Skeletal muscle tissue (tissue), 4 donors: Measurements from ENCODE around the gene SNCAIP. TPM values are rescaled to one million over a fixed set of nuclear protein-coding genes. Genes with fewer than 3 reads are reported as not detected.

ENCODE experiments used
- H3K27ac ChIP-seq: one replicate; pipeline ENCODE4 v1.7.0; 2013; ENCODE audit warnings: mild to moderate bottlenecking, low read depth, low read length, inconsistent platforms
- H3K27me3 ChIP-seq, 3 donors: one replicate each; pipeline ENCODE4 v1.7.0; 2013; ENCODE audit warnings: low read length in 3 of 3; ENCODE audit not compliant: control insufficient read depth in 3 of 3, insufficient read depth in 3 of 3
- H3K36me3 ChIP-seq, 3 donors: one replicate each; pipeline ENCODE4 v1.7.0; 2013; ENCODE audit warnings: low read length in 3 of 3; ENCODE audit not compliant: control insufficient read depth in 3 of 3, insufficient read depth in 3 of 3
- H3K4me1 ChIP-seq, 3 donors: one replicate each; pipeline ENCODE4 v1.7.0; 2013; ENCODE audit warnings: low read length in 3 of 3, mild to moderate bottlenecking in 3 of 3; ENCODE audit not compliant: control insufficient read depth in 3 of 3, insufficient read depth in 3 of 3
- H3K4me3 ChIP-seq, 3 donors: one replicate each; pipeline ENCODE4 v1.7.0; 2013; ENCODE audit warnings: low read length in 3 of 3
- H3K9ac ChIP-seq, 3 donors: one replicate each; pipeline ENCODE4 v1.7.0; 2013; ENCODE audit warnings: low read length in 3 of 3, mild to moderate bottlenecking in 3 of 3, moderate library complexity in 2 of 3, low read depth in 1 of 3
- H3K9me3 ChIP-seq, 3 donors: one replicate each; pipeline ENCODE4 v1.7.0; 2013; ENCODE audit warnings: low read length in 3 of 3; ENCODE audit not compliant: control insufficient read depth in 3 of 3
- total RNA-seq: library from RNA; depleted of rRNA; stranded (reverse); fragments of >200 nt; gene quantifications from one replicate; pipeline ENCODE4 v1.2.3, GENCODE V29; 2014
- donor health status: Osteomylitis.

The SNCAIP gene
- total RNA-seq, 1 donor from 2014 or later = 6.8 TPM

GRCh38 chr5:122420091-122420490, 108.1 kb downstream of the SNCAIP start:
- H3K4me3 ChIP-seq = no peak overlapping the region
- no peaks in the 10 kb centered on the region for H3K4me1 ChIP-seq
- H3K27me3 ChIP-seq = no peaks in the 10 kb centered on the region
- H3K27ac ChIP-seq = no peak overlapping the region
- H3K9me3 ChIP-seq = no peaks in the 10 kb centered on the region
- no peak overlapping the region for H3K9ac ChIP-seq
- no peaks in the 10 kb centered on the region for H3K36me3 ChIP-seq

- Histone ChIP-seq H3K27me3 (no peaks in the 10 kb centered on the region), H3K4me3 (no peak overlapping the region), H3K4me1 (no peaks in the 10 kb centered on the region), H3K9me3 (no peaks in the 10 kb centered on the region), H3K9ac (no peak overlapping the region), H3K36me3 (no peaks in the 10 kb centered on the region), H3K27ac (no peak overlapping the region)
Measured at GRCh38 chr5:122420537-122421236, 108.7 kb downstream of the SNCAIP start.

DNA sequence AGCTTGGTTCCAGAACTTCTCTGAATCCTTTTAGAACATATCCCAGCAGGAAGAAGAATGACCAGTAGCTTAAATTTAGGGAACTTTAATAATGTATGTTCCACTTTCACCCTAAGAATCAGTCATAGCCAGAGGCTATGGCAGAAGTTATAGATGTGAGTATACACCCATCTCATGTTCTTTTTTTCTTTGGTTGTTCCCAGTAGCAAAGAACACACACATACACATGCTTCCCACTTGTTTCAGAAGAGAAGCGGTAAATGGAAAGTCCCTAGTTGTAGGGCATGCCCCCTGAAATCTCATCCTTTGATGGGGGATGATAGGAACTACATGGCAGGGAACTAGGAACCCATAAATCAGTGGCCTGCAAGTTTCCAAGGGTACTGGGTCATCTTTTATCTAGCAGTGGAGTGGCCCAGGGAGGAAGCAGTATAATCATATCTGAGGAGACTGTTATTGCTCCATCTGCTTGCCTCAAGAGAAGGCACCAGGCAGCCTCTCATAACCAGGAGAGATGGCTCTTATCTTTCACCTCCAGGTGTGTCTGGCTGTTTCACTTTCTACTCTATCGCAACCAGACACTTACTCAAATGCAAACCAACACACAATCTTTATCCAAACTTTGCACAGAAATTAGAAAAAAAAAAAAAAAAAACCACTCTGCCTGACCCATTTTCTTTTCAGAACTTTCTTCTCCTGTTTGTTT, 109.5 kb downstream of the SNCAIP start:
- no peaks in the 10 kb centered on the region for H3K36me3 ChIP-seq
- no peaks in the 10 kb centered on the region for H3K4me1 ChIP-seq
- H3K27me3 ChIP-seq = no peaks in the 10 kb centered on the region
- no peak overlapping the region for H3K27ac ChIP-seq
- H3K4me3 ChIP-seq = no peak overlapping the region
- H3K9ac ChIP-seq = no peak overlapping the region
- no peaks in the 10 kb centered on the region for H3K9me3 ChIP-seq

GRCh38 chr5:122423221-122423620, 111.2 kb downstream of the SNCAIP start:
- Histone ChIP-seq H3K4me3 (no peak overlapping the region), H3K27me3 (no peaks in the 10 kb centered on the region), H3K9me3 (no peaks in the 10 kb centered on the region), H3K27ac (no peak overlapping the region), H3K36me3 (no peaks in the 10 kb centered on the region), H3K9ac (no peak overlapping the region), H3K4me1 (no peaks in the 10 kb centered on the region)

DNA sequence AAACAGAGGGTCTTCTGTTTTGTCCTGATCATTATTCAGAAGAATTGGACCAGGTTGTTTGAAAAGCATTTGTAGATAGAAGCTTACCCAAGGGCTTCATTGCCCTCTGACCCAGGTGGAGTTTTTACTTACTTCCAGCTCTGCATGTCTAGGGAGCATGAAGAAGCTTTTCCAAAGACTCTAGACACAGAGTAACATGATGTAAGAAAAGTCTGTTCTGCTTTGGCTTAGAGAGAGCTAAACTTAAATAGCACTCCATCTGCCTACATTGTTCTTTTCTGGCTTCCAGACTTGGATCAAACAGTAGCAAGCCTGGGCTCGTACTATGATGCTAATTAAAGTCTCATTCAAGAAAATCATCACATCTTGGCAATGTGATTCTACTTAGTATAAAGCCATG, 112.1 kb downstream of the SNCAIP start:
- Histone ChIP-seq H3K36me3 (no peaks in the 10 kb centered on the region), H3K9me3 (no peaks in the 10 kb centered on the region), H3K27ac (no peak overlapping the region), H3K27me3 (no peaks in the 10 kb centered on the region), H3K4me3 (no peak overlapping the region), H3K4me1 (no peaks in the 10 kb centered on the region), H3K9ac (no peak overlapping the region)

DNA sequence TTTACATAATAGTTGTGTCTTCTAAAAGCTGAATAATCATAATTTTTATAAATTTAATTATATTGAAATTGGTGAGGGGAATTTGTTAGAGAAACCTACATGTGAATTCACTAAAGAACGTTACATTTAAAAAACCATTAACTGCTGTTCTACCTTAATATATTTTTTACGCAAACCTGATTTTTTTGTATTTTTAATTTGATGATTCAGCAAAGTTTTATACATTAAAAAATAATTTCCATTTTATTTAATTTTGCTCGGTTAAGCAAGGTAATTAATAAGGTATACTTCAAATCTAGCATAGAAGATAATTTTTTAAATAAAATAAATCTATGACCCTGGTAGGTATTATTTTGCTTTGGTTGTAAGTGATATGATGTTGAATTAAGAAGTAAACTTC, 114.3 kb downstream of the SNCAIP start:
- H3K4me1 ChIP-seq = no peaks in the 10 kb centered on the region
- H3K36me3 ChIP-seq = no peaks in the 10 kb centered on the region
- H3K9ac ChIP-seq = no peak overlapping the region
- no peak overlapping the region for H3K4me3 ChIP-seq
- no peaks in the 10 kb centered on the region for H3K9me3 ChIP-seq
- no peaks in the 10 kb centered on the region for H3K27me3 ChIP-seq
- H3K27ac ChIP-seq = no peak overlapping the region

GRCh38 chr5:122427621-122428020, 115.6 kb downstream of the SNCAIP start:
- H3K9me3 ChIP-seq = no peaks in the 10 kb centered on the region
- no peak overlapping the region for H3K4me3 ChIP-seq
- no peaks in the 10 kb centered on the region for H3K4me1 ChIP-seq
- no peaks in the 10 kb centered on the region for H3K27me3 ChIP-seq
- no peaks in the 10 kb centered on the region for H3K36me3 ChIP-seq
- H3K27ac ChIP-seq = no peak overlapping the region
- H3K9ac ChIP-seq = no peak overlapping the region

- Histone ChIP-seq H3K9ac (no peak overlapping the region), H3K27me3 (no peaks in the 10 kb centered on the region), H3K4me3 (no peak overlapping the region), H3K27ac (no peak overlapping the region), H3K36me3 (no peaks in the 10 kb centered on the region), H3K9me3 (no peaks in the 10 kb centered on the region), H3K4me1 (no peaks in the 10 kb centered on the region)
Measured at GRCh38 chr5:122429545-122430318, 117.7 kb downstream of the SNCAIP start.

- H3K9ac ChIP-seq = no peak overlapping the region
- H3K36me3 ChIP-seq = no peaks in the 10 kb centered on the region
- no peaks in the 10 kb centered on the region for H3K4me1 ChIP-seq
- no peak overlapping the region for H3K4me3 ChIP-seq
- no peaks in the 10 kb centered on the region for H3K27me3 ChIP-seq
- H3K9me3 ChIP-seq = no peaks in the 10 kb centered on the region
- H3K27ac ChIP-seq = no peak overlapping the region
Measured at GRCh38 chr5:122430319-122430586, 118.2 kb downstream of the SNCAIP start.

DNA sequence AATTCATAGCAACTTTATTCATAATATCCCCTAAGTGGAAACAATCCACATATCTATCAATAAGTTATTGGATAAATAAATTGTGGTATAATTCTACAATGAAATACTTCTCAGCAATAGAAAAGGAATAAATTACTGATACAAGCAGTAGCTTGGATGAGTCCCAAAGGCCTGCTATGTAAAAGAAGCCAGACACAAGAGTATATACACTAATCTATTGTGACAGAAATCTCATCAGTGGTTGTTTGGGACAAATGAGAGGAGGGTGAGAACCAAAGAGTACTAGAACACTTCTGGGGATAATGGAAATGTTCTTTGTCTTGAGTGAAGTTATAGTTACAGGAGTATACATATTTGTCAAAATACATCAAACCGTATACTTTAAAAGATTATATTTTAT, 119.3 kb downstream of the SNCAIP start:
- no peak overlapping the region for H3K9ac ChIP-seq
- no peaks in the 10 kb centered on the region for H3K36me3 ChIP-seq
- no peak overlapping the region for H3K27ac ChIP-seq
- H3K4me3 ChIP-seq = no peak overlapping the region
- H3K9me3 ChIP-seq = no peaks in the 10 kb centered on the region
- no peaks in the 10 kb centered on the region for H3K4me1 ChIP-seq
- no peaks in the 10 kb centered on the region for H3K27me3 ChIP-seq
